H1 (cell line): ENCODE results near the gene YWHAQ. TPM values are rescaled to one million over a fixed set of nuclear protein-coding genes. Genes with fewer than 3 reads are reported as not detected.

Experiments
- CREB1 ChIP-seq: IDR thresholded peaks from 2 replicates; pipeline ENCODE4 v1.6.1; 2012; ENCODE audit warnings: inconsistent platforms
- NRF1 ChIP-seq: IDR thresholded peaks from 2 replicates; pipeline ENCODE4 v1.6.1; 2011; ENCODE audit warnings: mild to moderate bottlenecking, low read depth, low read length, improper control_type of control experiment
- RAD21 ChIP-seq, 2 experiments: IDR thresholded peaks in 1 of 2; conservative IDR thresholded peaks in 1 of 2; 2 replicates each; pipeline ENCODE4 v1.6.1; 2011; ENCODE audit warnings: low read depth in 2 of 2, low read length in 2 of 2, improper control_type of control experiment in 1 of 2, inconsistent platforms in 1 of 2, mild to moderate bottlenecking in 1 of 2, moderate library complexity in 1 of 2
- RFX5 ChIP-seq: IDR thresholded peaks from 2 replicates; pipeline ENCODE4 v1.6.1; 2011; ENCODE audit warnings: low read depth, low read length, improper control_type of control experiment, borderline replicate concordance
- SP4 ChIP-seq: IDR thresholded peaks from 2 replicates; pipeline ENCODE4 v1.6.1; 2012; ENCODE audit warnings: low read length, inconsistent platforms
- polyA plus RNA-seq, 7 experiments: library from polyadenylated mRNA; depleted of rRNA in 3 of 7; stranded (reverse) in 5 of 7; unstranded in 2 of 7; fragments of >200 nt in 5 of 7; fragments of 200-250 nt in 2 of 7; gene quantifications; 1 replicate in 5 of 7; 2 replicates in 1 of 7; 4 replicates in 1 of 7; pipeline versions ENCODE4 v1.2.1 to v1.2.3, GENCODE V29; 2011 to 2013; ENCODE audit warnings: missing spikeins in 2 of 7, mixed read lengths in 2 of 7
- total RNA-seq: library from RNA; stranded (reverse); fragmentation: NEBNext Ultra II Directional; extraction: Animal tissue kit (Norgen Biotek cat#: 25700); gene quantifications from 2 replicates; pipeline ENCODE4 v1.2.1, GENCODE V29; 2021

The YWHAQ gene
- total and polyA plus RNA-seq, 2 of the 8 experiments (the other 6 are each of a cell fraction or from before 2014, with no cell fraction given) = 244 to 480 TPM

- TF ChIP-seq SP4 (no peak), CREB1 (no peak), RAD21 (IDR thresholded peaks at IDR 0.05 in 1 of 2, conservative IDR thresholded peaks at IDR 0.05 in 1 of 2; ENCODE audit: low read depth in 2 of 2, low read length in 2 of 2) (no peak), RFX5 (no peak), NRF1 (no peak)
- TF ChIP-seq, all 59 proteins: peak for 0
These were observed 92.7 kb downstream of the YWHAQ start (continued) for GRCh38 chr2:9538000-9538507.
